Nephron progenitor cell (in vitro differentiated cells): ENCODE measurements around the gene PVR.

ENCODE experiments used
- DNase-seq: peaks from one replicate; pipeline ENCODE4 v3.0.0; 2021
- H3K27ac Mint-ChIP-seq: 2 replicates; pipeline ENCODE4 v1.8.0; 2021; ENCODE audit warnings: mild to moderate bottlenecking, moderate library complexity, mixed read lengths
- H3K27me3 Mint-ChIP-seq: 2 replicates; pipeline ENCODE4 v1.8.0; 2021; ENCODE audit warnings: mild to moderate bottlenecking, low read depth, mixed read lengths; ENCODE audit not compliant: poor library complexity
- H3K36me3 Mint-ChIP-seq: 2 replicates; pipeline ENCODE4 v1.8.0; 2021; ENCODE audit warnings: low read depth, mixed read lengths
- H3K4me1 Mint-ChIP-seq: 2 replicates; pipeline ENCODE4 v1.8.0; 2021; ENCODE audit warnings: mixed read lengths
- H3K4me3 Mint-ChIP-seq: 2 replicates; pipeline ENCODE4 v1.8.0; 2021; ENCODE audit warnings: mild to moderate bottlenecking, moderate library complexity, mixed read lengths
- H3K9me3 Mint-ChIP-seq: 2 replicates; pipeline ENCODE4 v1.8.0; 2021; ENCODE audit warnings: mild to moderate bottlenecking, moderate library complexity, mixed read lengths
- TF ChIP-seq, protein P1 (sequence below): fragments of 200-600 bp; sonication (generic); IDR thresholded peaks from 2 replicates; pipeline ENCODE4 v1.5.0; 2021; ENCODE audit warnings: antibody characterized with exemption

Gene PVR

DNA sequence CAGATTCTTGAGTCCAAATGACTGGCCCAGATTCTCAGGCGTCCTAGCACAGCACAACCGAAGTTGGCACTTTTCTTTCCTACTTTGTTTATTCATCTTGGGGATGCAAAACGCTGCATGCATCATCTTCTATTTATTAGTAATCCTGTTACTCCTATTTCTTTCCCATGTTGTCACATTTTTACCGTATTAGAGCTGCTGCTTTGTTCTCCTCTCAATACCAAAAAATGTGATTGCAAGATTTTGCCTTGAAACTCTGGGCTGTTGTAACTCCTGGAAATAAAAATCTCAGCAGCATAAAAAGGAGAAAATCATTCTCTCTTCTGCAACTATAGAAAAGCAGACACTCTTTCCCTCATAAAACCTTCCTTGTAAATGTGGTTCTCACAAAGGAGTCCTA, 43.2 kb upstream of the PVR start:
- no peak for DNase-seq
- H3K27me3 Mint-ChIP-seq = peaks cover 53% of the 10 kb centered on the region
- H3K36me3 Mint-ChIP-seq = no peaks in the 10 kb centered on the region
- H3K4me1 Mint-ChIP-seq = no peaks in the 10 kb centered on the region
- no peak overlapping the region for H3K4me3 Mint-ChIP-seq
- no peak overlapping the region for H3K27ac Mint-ChIP-seq
- TF ChIP-seq, protein P1, sequence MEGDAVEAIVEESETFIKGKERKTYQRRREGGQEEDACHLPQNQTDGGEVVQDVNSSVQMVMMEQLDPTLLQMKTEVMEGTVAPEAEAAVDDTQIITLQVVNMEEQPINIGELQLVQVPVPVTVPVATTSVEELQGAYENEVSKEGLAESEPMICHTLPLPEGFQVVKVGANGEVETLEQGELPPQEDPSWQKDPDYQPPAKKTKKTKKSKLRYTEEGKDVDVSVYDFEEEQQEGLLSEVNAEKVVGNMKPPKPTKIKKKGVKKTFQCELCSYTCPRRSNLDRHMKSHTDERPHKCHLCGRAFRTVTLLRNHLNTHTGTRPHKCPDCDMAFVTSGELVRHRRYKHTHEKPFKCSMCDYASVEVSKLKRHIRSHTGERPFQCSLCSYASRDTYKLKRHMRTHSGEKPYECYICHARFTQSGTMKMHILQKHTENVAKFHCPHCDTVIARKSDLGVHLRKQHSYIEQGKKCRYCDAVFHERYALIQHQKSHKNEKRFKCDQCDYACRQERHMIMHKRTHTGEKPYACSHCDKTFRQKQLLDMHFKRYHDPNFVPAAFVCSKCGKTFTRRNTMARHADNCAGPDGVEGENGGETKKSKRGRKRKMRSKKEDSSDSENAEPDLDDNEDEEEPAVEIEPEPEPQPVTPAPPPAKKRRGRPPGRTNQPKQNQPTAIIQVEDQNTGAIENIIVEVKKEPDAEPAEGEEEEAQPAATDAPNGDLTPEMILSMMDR = no peak
- H3K9me3 Mint-ChIP-seq = peaks cover 1% of the 10 kb centered on the region

DNA sequence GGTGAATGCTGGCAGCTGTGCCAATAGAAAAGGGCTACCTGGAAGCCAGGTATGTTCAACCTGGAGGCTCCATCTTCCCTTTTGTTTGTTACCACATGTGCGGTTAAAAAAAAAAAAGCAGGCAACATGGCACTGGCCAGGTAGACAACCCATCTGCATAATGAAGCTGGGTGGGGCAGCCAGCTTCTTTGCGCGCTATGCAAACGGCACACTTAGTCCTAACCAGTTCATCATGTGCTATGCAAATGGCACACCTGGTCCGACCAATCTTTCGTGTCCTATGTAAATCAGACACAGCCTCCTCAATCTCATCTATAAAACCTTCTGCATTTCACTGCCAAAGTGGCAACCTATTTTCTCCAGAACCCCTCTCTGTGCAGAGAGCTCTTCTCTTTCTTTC, 41.6 kb upstream of the PVR start:
- Mint-ChIP-seq H3K27me3 (peaks cover 42% of the 10 kb centered on the region), H3K9me3 (peaks cover 11% of the 10 kb centered on the region), H3K4me3 (no peak overlapping the region), H3K27ac (no peak overlapping the region), H3K4me1 (no peaks in the 10 kb centered on the region), H3K36me3 (no peaks in the 10 kb centered on the region)
- TF ChIP-seq, protein P1 = no peak
- DNase-seq = no peak

DNA sequence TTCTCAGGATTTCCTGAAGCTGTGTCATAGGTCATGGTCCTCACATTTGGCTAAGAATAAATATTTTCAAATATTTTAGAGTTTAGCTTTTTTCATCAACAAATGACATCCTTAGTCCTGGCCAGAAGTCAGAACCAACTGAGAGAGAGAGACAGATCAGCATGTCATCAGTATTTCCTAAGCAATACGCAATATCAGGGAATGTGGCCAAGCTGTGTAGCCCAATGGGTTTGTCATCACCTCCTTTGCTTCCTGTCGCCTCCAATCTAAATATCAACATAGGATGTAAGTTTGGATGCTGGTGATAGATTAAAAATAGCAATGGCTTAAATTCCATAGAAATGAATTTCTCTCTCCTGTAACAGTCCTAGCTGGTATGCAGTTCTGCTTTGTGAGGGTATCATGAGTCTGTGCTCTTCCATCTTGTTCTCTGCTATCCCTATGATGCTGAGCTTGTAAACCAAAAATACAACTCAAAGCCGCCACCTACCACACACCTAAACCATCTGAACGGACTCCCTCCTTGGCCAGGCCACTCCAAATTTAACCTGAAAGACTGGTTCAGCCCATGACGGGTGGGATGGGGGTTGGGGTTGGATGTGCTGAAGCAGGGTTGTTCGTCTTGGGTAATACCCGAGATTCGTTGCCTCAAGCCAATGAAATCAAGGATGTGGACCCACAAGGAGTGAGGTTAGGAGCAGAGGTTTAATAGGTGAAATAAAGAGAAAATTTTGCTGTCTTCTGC, 40.3 kb upstream of the PVR start:
- TF ChIP-seq, protein P1 = no peak

DNA sequence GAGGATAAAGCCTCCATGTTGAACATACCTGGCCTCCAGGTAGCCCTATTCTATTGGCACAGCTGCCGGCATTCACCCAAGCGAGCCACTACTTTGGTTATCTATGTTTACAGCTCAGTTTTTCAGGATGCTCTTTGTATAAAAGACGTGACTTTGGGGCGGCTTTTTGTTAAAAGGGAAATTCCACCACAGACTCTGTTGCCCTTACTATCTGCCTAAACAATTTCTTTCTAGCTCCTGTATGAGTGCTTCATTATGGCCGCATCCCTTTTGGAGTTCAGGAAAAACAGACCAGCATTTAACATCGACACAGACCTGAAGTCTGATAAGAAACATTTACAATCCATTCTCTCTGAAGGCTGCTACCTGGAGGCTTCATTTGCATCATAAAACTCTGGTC, 39.5 kb upstream of the PVR start:
- Mint-ChIP-seq H3K4me1 (no peaks in the 10 kb centered on the region), H3K9me3 (peaks cover 19% of the 10 kb centered on the region), H3K36me3 (no peaks in the 10 kb centered on the region), H3K4me3 (no peak overlapping the region), H3K27me3 (peaks cover 32% of the 10 kb centered on the region), H3K27ac (no peak overlapping the region)
- DNase-seq = no peak
- TF ChIP-seq, protein P1 = no peak

More for the DNA sequence above, 40.3 kb upstream of the PVR start:
- H3K27ac Mint-ChIP-seq = no peak overlapping the region
- no peak overlapping the region for H3K4me3 Mint-ChIP-seq
- H3K4me1 Mint-ChIP-seq = no peaks in the 10 kb centered on the region
- peaks cover 38% of the 10 kb centered on the region for H3K27me3 Mint-ChIP-seq
- peaks cover 19% of the 10 kb centered on the region for H3K9me3 Mint-ChIP-seq
- no peaks in the 10 kb centered on the region for H3K36me3 Mint-ChIP-seq
- no peak for DNase-seq

DNA sequence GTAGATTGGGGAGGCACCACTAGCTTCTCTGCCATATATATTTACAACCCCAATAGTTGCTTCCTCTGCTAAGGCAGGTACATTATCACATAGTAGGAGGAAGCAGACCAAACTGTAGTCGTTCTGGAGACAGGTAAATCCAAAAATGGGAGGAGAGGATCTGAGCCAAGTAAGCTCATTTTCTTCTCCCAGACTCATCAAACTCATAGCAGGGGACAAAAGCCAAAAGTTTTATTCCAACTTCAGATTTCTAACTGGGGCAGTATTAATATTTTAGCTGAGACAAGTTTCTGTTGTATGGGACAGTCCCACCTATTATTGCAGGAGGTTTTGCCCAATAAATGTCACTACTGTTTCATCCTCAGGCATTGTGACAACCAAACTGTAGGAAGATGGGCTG, 38.2 kb upstream of the PVR start:
- H3K4me1 Mint-ChIP-seq = no peaks in the 10 kb centered on the region
- no peak overlapping the region for H3K27ac Mint-ChIP-seq
- H3K36me3 Mint-ChIP-seq = no peaks in the 10 kb centered on the region
- H3K4me3 Mint-ChIP-seq = no peak overlapping the region
- H3K9me3 Mint-ChIP-seq = peaks cover 19% of the 10 kb centered on the region
- peaks cover 28% of the 10 kb centered on the region for H3K27me3 Mint-ChIP-seq
- TF ChIP-seq, protein P1 = no peak
- DNase-seq = no peak

DNA sequence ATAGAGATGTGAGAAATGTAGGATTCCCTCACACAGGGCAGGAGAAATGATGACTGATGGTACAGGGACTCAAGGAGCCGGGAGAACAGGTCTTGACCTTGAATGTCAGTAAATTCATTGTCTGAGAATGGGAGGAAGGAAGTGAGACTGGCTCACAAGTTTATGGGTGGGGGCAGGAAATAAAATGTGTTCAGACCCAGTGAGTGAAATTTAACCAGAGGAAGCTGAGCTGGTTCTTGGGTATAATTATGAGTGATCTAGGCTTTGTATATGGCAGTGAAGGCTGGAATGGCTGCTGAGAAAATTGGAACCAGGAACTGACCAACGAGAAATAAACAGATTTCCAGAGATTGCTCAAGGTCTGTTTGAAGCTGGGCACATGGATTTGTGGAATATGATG, 36.7 kb upstream of the PVR start:
- Mint-ChIP-seq H3K27me3 (peaks cover 21% of the 10 kb centered on the region), H3K9me3 (peaks cover 19% of the 10 kb centered on the region), H3K36me3 (no peaks in the 10 kb centered on the region), H3K4me1 (no peaks in the 10 kb centered on the region), H3K27ac (no peak overlapping the region), H3K4me3 (no peak overlapping the region)
- DNase-seq = no peak
- TF ChIP-seq, protein P1 = no peak
